OCI-LY1 (cell line): ENCODE measurements around the gene RTRAF.

ENCODE experiments used
- H2AFZ ChIP-seq: fragments of 200-600 bp; sonication (generic), shearing (Covaris generic); 2 replicates; pipeline ENCODE4 v1.6.0; 2014; ENCODE audit warnings: antibody characterized with exemption, mild to moderate bottlenecking, low read length
- H3F3A ChIP-seq: fragments of 200-600 bp; sonication (generic), shearing (Covaris generic); 2 replicates; pipeline ENCODE4 v1.6.0; 2014; ENCODE audit warnings: mild to moderate bottlenecking, antibody characterized with exemption, low read length, moderate library complexity; ENCODE audit not compliant: insufficient read depth
- H3K27ac ChIP-seq: fragments of 200-600 bp; sonication (generic); 2 replicates; pipeline ENCODE4 v1.5.1; 2014; ENCODE audit warnings: low read length, mixed run types, mild to moderate bottlenecking, low read depth; ENCODE audit not compliant: poor library complexity, severe bottlenecking
- H3K27me3 ChIP-seq: fragments of 200-600 bp; sonication (generic); 2 replicates; pipeline ENCODE4 v1.6.0; 2014; ENCODE audit warnings: antibody characterized with exemption, mild to moderate bottlenecking, low read length, moderate library complexity; ENCODE audit not compliant: insufficient read depth
- H3K36me3 ChIP-seq: fragments of 200-600 bp; sonication (generic); 2 replicates; pipeline ENCODE4 v1.6.1; 2014; ENCODE audit warnings: mild to moderate bottlenecking, antibody characterized with exemption, low read length, moderate library complexity, mixed read lengths; ENCODE audit not compliant: insufficient read depth
- H3K4me1 ChIP-seq: fragments of 200-600 bp; sonication (generic); 2 replicates; pipeline ENCODE4 v1.5.1; 2014; ENCODE audit warnings: mild to moderate bottlenecking, low read length, moderate library complexity; ENCODE audit not compliant: insufficient read depth, severe bottlenecking
- H3K4me2 ChIP-seq: fragments of 200-600 bp; sonication (generic), shearing (Covaris generic); 2 replicates; pipeline ENCODE4 v1.6.1; 2014; ENCODE audit warnings: low read length
- H3K4me3 ChIP-seq: fragments of 200-600 bp; sonication (generic); 2 replicates; pipeline ENCODE4 v1.5.1; 2014; ENCODE audit warnings: low read length, low read depth, mild to moderate bottlenecking, mixed read lengths; ENCODE audit not compliant: poor library complexity, severe bottlenecking
- H3K79me2 ChIP-seq: fragments of 200-600 bp; shearing (Covaris generic); 2 replicates; pipeline ENCODE4 v1.6.1; 2016; ENCODE audit warnings: mixed run types, low read length, mixed read lengths; ENCODE audit not compliant: insufficient read depth
- H3K9ac ChIP-seq: fragments of 200-600 bp; sonication (generic), shearing (Covaris generic); 2 replicates; pipeline ENCODE4 v1.6.1; 2014; ENCODE audit warnings: mild to moderate bottlenecking, low read length, mixed read lengths
- H3K9me2 ChIP-seq: fragments of 200-600 bp; sonication (generic), shearing (Covaris generic); 2 replicates; pipeline ENCODE4 v1.6.1; 2014; ENCODE audit warnings: low read depth, mild to moderate bottlenecking, low read length, mixed read lengths
- H3K9me3 ChIP-seq: fragments of 200-600 bp; shearing (Covaris generic); 2 replicates; pipeline ENCODE4 v1.6.1; 2014; ENCODE audit warnings: low read length, mixed read lengths
- H4K20me1 ChIP-seq: fragments of 200-600 bp; sonication (generic), shearing (Covaris generic); 2 replicates; pipeline ENCODE4 v1.6.0; 2016; ENCODE audit warnings: mild to moderate bottlenecking, low read length; ENCODE audit not compliant: insufficient read depth
- CTCF ChIP-seq: fragments of 200-600 bp; sonication (generic), shearing (Covaris generic); IDR thresholded peaks from 2 replicates; pipeline ENCODE4 v1.5.1; 2017; ENCODE audit warnings: mild to moderate bottlenecking, antibody characterized with exemption, low read length, moderate library complexity, mixed read lengths
- EZH2 ChIP-seq: fragments of 200-600 bp; sonication (generic), shearing (Covaris generic); IDR thresholded peaks from 2 replicates; pipeline ENCODE4 v1.8.0; 2017; ENCODE audit warnings: borderline replicate concordance, mixed run types, mild to moderate bottlenecking, antibody characterized with exemption, low read length, moderate library complexity, mixed read lengths

RTRAF gene

GRCh38 chr14:51989293-51990234 is at the start of gene RTRAF:
RTRAF (plus strand) TSS chr14:51989546; CDS start chr14:51989640, 94 bp downstream.
- Histone ChIP-seq H3K9me2 (no peaks in the 10 kb centered on the region), H3K9ac (peak within 1 kb of the TSS; percentile 80), H3K27ac (no peak within 1 kb of the TSS), H3K4me2 (peak within 1 kb of the TSS; percentile 90), H3K27me3 (no peaks in the 10 kb centered on the region), H3K9me3 (no peaks in the 10 kb centered on the region), H4K20me1 (no peaks in the 10 kb centered on the region), H3K79me2 (peaks cover 19% of the 10 kb centered on the region), H3K4me3 (peak within 1 kb of the TSS; percentile 74), H3K4me1 (peaks cover 35% of the 10 kb centered on the region), H3K36me3 (peaks cover 34% of the 10 kb centered on the region), H2AFZ (peak within 1 kb of the TSS; percentile 91), H3F3A (no peaks in the 10 kb centered on the region)
- TF ChIP-seq CTCF (no peak), EZH2 (no peak)

- no peak for TF ChIP-seq EZH2
- no peak for TF ChIP-seq CTCF
- Histone ChIP-seq H3K4me3 (no peak overlapping the region), H2AFZ (no peak overlapping the region), H3K27me3 (no peaks in the 10 kb centered on the region), H3K36me3 (no peaks in the 10 kb centered on the region), H3K9ac (no peak overlapping the region), H3K27ac (no peak overlapping the region), H3K4me1 (no peaks in the 10 kb centered on the region), H4K20me1 (no peaks in the 10 kb centered on the region), H3F3A (no peaks in the 10 kb centered on the region), H3K9me2 (no peaks in the 10 kb centered on the region), H3K4me2 (no peak overlapping the region), H3K79me2 (no peaks in the 10 kb centered on the region), H3K9me3 (no peaks in the 10 kb centered on the region)
Observed at GRCh38 chr14:51939755-51940301, 49.5 kb upstream of the RTRAF start.

GRCh38 chr14:51942971-51943370 is 46.4 kb upstream of the RTRAF start:
- H3K9me2 ChIP-seq, result no peaks in the 10 kb centered on the region
- no peaks in the 10 kb centered on the region for H3K79me2 ChIP-seq
- H3K4me2 ChIP-seq, result no peak overlapping the region
- H4K20me1 ChIP-seq, result no peaks in the 10 kb centered on the region
- H3K27me3 ChIP-seq, result no peaks in the 10 kb centered on the region
- H3K36me3 ChIP-seq, result no peaks in the 10 kb centered on the region
- H3K9ac ChIP-seq, result no peak overlapping the region
- H3K9me3 ChIP-seq, result no peaks in the 10 kb centered on the region
- H3K4me1 ChIP-seq, result no peaks in the 10 kb centered on the region
- no peak for TF ChIP-seq CTCF
- no peak for TF ChIP-seq EZH2
- H3F3A ChIP-seq, result no peaks in the 10 kb centered on the region
- H2AFZ ChIP-seq, result no peak overlapping the region
- H3K4me3 ChIP-seq, result no peak overlapping the region
- no peak overlapping the region for H3K27ac ChIP-seq
